A172 (cell line): ENCODE data around the gene CD99L2. TPM values are rescaled to one million over a fixed set of nuclear protein-coding genes. Genes with fewer than 3 reads are reported as not detected.

Experiments
- DNase-seq: peaks from one replicate; pipeline ENCODE4 v3.0.0-alpha.2; 2015; ENCODE audit warnings: low spot score
- total RNA-seq: library from RNA; depleted of rRNA; stranded (reverse); fragments of >200 nt; shearing (Covaris generic); gene quantifications from 2 replicates; pipeline ENCODE4 v1.2.3, GENCODE V29; 2014

Gene CD99L2
- total RNA-seq, 1 experiment from 2014 or later: 77.7 TPM

DNA sequence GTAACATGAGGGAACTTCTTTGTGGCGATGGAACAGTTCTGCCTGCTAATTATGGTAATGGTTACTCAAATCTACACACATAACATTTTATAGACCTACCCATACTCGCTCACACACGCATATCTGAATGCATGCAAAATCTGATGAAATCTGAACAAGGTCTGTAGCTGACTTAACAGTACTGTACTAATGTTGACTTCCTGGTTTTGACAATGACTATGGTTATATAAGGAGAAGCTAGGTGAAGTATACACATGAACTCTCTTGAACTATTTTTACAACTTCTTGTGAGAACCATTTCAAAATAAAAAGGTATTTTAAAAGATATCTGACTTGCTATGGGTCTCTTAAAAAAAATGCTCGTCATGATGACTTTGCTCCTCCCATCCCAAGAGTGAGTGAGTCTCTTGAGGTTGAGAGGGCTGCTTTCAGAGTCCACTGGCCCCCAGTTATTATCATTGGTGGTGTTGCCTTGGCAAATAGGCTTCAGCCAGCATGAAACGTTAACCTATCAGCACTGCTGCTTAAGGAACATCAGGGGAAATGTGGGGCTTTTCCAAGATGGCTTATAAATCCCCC is 105.4 kb downstream of the CD99L2 start:
- DNase-seq: no peak

DNA sequence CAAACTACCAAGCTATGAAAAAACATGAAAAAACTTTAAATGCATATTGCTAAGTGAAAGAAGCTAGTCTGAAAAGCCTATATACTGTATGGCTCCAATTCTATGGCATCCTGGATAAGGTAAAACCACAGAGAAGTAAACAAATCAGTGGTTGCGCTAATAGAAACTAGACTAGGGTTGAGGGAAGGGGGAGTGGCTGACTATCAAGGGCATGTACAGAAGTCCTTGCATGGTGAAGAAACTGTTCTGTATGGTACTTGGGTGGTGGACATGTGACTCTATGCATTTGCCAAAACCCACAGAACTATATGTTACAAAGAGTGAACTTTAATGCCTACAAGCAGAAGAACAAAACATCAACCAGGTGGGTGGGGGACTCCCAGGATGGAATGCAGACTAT is 108.4 kb downstream of the CD99L2 start:
- no peak for DNase-seq

DNA sequence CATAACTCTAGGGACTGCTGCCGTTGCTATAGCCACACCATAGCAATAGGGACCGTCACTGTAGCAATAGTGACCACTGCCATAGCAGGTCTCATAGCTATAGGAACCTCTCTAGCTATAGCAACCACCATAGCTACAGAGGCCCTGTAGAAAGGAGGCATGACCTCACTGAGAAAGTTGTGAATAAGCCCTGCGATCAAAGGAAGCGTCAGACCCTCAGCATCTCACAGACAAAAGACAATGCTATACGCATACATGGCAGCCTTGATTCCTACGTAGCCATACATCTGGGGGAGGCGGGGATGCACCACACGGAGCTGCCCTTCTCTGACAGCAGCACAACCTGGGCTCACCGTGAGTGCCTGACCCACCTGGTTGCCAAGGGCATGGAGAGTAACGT is 116.8 kb downstream of the CD99L2 start:
- DNase-seq: no peak

- DNase-seq: no peak
Observed at GRCh38 chrX:150779385-150779784, 119.1 kb downstream of the CD99L2 start.

- no peak for DNase-seq
Observed at GRCh38 chrX:150777328-150777992, 121.0 kb downstream of the CD99L2 start.

DNA sequence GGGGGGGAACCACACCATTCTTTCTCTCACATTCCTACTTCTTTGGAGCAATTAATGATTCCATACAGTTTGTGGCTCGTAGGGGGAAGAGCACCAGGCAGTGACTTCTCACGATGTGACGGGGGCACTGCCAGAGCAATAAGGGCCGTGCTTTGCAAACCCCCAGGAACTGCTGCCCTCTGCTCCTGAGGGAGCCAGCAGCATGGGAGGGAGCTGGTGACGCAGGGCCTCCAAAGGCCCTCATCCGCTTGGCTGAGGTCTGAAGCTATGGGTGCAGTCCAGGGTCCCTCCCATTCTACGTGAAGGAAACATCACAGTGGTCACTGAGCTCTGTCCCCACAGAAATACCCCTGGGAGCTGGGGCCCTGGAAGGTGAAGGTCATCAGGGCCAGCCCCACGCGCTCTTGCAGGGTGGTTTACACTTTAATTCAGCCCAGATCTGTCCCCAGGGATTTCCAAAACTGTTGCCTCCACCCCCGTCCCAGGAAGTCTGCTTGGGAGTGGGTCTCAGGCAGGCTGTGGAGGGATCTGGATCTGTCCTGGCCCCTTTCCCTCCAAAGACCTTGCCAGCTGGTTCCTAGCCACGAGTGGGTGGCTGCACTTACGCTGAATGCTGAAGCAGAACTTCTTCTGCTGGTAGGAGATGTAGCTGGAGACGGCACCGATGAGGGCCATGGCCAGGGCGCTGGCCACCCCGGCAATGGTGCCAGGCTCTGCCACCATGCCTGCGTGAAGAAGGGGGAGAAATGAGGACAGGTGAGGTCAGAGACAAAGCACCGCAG is 122.7 kb downstream of the CD99L2 start:
- DNase-seq: no peak

GRCh38 chrX:150774798-150775568 is 123.5 kb downstream of the CD99L2 start:
- DNase-seq: no peak

- DNase-seq: no peak
Observed at GRCh38 chrX:150773634-150774033, 124.8 kb downstream of the CD99L2 start.

GRCh38 chrX:150773117-150773516 is 125.4 kb downstream of the CD99L2 start:
- no peak for DNase-seq

GRCh38 chrX:150772150-150772970 is 126.1 kb downstream of the CD99L2 start:
- peak; percentile 52 for DNase-seq

DNA sequence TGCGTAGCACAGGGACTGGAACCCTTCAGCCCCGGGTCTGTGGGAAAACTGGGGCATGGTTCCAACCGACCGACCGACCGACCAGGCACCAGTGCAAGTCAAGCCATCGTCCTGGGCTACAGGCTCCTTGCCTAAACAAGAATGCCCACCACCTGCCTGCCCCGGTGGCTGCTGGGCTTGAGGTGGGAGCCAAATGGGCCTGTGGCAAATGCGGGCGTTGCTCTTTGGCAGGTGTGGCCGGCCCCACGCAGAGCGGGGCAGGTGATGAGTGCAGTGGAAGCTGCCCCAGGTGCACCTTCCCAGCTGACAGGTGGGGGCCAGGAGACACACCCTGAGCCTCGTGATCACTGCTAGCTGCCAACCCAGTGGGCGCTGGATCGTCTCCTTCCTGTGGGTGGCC is 127.4 kb downstream of the CD99L2 start:
- DNase-seq: no peak

GRCh38 chrX:150770623-150771022 is 127.8 kb downstream of the CD99L2 start:
- no peak for DNase-seq

- no peak for DNase-seq
Observed at GRCh38 chrX:150769408-150769807, 129.1 kb downstream of the CD99L2 start.

DNA sequence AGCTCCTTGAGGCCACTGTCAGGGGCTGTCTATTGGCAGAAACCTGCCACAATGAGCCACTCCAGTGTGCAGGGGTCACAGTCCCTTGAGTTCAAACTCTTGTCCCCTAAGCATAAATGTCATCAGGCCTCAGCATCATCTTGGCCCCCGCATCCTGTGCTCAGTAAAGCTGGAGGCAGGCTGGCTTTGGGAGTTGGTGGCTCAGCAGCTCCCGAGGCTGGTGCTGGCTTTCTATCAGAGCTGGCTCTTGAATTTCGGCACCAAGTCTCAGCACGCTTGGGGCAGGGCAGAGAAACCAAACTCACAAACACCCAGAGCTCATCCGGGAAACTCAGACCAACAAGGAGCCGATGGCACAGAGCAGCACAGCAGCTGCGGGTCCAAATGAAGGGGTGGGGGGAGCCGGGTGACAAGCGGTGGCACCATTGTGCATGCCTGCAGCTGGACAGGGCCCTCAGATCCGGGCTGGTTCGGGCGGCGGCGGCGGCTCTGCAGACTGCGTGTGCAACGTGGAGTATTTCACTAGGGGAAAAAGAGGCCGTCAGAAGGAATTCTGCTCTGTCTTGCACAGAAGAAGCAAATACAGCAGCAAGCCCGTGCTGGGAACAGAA is 129.8 kb downstream of the CD99L2 start:
- no peak for DNase-seq

- DNase-seq: no peak
Observed at GRCh38 chrX:150768132-150768485, 130.4 kb downstream of the CD99L2 start.

GRCh38 chrX:150767475-150768131 is 130.9 kb downstream of the CD99L2 start:
- DNase-seq: peak; percentile 46

DNA sequence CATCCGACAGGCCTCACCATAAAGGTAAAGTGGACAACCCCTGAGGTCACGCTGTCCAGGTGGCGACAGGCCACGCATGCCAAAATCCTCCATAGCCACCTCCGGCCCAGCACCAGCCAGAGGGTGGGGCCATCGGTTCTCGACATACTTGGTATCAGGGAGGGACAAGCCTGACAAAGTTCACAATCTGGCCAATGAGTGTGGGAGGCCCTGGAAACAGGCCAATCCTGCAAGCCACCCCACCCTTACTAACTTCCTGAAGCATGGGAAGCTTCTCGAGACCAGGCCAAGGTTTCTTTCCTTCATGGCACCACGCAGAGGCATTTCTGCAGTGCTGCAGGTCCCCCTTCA is 131.4 kb downstream of the CD99L2 start:
- DNase-seq: no peak

DNA sequence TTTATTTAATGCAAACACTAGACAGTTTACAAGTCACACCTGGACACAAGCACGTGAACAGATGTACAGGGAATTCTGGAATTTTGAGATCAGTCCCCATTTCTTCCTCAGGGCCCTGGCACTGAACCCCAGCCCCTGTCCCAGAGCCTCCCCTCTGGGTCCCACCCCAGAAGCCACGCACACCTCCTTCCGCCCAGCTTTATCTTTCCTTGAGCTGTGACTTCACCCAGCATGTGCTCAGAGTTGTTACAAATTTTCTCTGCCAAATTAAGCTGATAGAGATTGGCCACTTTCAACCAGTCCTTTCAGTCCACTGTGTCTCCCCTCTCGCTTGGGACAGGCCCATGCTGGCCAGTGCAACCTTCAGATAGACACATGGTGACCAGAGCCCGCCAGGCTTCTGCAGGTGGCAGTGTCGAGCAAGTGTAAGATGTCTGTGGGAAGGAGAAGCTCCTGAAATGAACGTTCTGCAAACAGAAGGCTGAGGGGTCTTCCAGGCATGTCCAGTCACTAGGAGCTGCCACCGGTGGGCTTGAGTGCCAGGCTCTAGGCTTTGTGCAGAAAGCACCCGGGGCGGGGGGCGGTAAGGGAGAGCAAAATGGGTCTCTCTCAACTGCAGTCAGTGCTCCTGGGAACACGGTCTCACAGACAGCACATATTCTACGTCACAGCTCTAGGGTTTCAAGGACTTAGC is 132.0 kb downstream of the CD99L2 start:
- no peak for DNase-seq

GRCh38 chrX:150765782-150766350 is 132.6 kb downstream of the CD99L2 start:
- no peak for DNase-seq

DNA sequence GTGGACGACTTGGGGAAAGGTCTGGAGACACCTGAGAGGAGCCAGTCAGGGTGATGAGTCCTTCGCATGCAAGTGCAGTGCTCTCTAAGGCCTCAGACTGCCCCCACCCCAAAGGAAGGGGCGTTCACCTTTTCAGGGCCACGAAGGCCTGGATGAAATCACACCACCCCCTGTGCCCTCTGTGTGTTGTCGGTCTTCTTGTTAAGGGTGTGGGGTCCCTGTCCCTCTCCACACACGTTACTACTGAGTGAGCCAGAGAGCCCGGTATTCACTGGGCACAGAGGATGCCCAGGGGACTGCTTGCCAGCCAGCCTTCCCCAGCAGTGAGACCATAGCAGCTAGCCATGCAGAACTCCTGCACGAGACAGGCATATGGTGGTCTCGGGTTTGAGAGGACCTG is 133.2 kb downstream of the CD99L2 start:
- no peak for DNase-seq
